Hindlimb muscle (tissue), 1 donor: Measurements from ENCODE around the gene HOXA2. TPM values are rescaled to one million over a fixed set of nuclear protein-coding genes. Genes with fewer than 3 reads are reported as not detected.

Experiments used
- DNase-seq: peaks from one replicate; pipeline ENCODE4 v3.0.0-alpha.2; 2013
- polyA plus RNA-seq: library from polyadenylated mRNA; unstranded; fragments of 120-200 nt; gene quantifications from one replicate; pipeline ENCODE4 v1.2.1, GENCODE V29; 2013; ENCODE audit not compliant: insufficient read length

Gene HOXA2
- polyA plus RNA-seq, 1 donor = 0.99 TPM

DNA sequence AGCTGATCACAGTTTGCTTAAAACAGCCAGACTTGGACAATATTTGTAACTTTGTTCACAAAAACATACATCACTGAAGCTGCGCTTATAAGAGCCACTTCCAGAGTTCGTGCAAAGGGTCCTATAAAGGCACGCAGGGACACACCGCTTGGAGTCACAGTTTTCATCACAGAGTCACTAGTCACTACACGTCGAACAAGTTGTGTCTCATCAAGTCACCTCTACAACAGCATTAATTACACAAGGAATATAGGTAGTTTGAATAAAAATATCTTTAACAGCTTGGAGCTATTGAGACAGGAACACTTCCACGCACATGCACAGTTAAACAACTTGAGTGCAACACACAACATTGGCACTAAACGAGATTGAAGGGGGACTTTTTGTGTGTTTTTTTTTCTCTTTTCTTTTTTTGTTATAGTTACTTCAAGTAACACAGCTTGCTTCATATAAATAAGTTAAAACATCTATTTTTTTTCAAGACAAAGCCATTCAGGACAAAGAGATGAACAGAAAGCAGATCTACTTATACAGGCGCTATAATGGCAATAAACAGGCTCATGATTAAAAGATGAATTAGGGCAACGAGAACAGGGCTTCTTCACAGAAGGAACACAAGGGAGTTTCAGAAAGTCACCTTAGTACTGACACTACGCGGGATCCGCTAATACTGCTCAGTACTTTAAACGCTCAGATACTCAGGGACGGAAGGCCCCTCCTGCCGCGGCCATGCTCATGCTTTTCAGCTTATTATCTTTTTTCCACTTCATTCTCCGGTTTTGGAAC, 38.8 kb upstream of the HOXA2 start:
- DNase-seq = no peak

DNA sequence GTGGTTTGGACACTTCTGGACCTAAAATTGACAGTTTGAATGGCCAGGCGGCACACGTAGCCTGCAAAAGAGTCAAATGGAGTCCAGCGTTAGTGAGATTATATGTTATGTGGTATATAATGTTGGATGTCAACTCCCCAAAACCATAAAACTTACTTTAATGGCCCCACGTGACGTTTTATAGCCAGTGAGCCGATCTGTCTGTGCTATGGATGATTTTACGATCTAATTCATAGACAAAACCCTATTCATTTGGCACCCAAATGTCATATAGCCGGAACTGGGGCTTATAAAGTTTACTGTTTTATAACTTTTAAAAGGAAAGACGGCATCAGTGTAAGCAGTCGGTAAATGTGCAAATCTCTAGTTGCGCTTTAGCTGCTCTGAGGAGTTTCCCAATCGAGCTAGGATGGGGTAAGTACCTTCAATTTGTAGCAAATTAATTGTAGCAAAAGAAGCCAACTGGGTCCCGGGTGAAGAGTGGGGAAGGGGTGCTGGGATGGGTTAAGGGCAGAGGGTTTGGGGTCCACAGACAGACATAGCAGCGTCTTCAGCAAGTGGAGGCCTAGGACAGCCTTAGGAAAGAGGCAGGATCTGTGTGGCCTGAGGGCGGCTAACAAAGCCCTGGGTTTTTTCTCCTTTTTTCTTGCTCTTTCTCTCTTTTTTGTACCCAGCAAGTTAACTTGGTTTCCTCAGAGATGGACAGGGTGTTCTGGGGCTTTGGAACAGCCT, 37.8 kb upstream of the HOXA2 start:
- DNase-seq = no peak

DNA sequence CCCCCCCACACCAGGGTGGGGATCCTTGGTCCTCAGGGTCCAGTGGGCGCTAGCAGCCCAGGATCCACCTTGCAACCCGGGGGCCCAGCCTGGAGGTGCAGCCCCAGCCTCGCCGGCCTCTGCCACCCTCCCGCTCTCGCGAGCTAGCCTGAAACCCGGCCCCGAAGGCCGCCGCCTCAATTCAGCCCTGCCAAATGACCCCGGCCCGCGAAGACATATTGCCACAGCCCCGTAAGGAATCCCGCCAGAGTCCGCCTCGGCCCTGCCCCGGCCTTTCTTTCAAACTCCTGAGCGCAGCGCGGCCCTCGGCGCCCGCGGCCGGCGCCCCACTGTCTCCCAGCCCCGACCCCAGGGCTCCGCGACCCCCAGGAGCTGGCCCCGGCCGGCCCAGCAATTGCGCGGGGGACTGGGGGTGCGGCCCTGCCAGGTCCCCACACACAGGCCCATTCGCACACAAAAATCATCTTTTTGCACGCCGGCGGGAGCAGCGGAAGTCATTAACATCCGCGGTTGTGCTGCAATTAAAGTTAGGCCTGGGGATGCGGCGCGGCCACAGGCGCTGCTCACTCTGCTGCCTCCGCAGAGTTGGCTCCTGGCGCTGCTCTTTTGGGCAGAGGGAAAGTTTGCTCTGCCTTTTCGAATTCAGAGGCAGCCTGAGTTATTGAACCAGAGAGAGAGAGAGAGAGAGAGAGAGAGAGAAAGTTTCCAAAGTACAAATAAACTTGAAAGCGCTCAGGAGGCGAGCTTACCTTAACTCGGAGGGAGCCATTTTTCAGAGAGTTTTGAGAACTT, 37.0 kb upstream of the HOXA2 start:
- no peak for DNase-seq

DNA sequence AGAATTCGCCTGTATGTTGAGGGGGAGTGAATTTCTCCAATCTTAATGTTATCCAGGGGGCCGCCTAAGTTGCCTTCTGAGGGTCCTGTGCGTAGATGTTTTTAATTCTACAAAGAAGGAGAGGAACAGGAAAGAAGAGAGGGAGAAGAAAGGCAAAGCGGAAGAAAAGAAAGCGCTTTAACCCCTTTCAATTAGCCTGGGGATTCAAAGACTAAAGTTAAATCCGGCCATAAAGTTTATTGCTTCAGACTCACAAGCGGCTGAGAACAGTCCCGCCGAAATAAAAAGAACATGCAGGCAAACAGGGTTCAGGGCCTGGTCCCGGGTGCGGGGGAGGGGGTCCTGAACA, 36.5 kb upstream of the HOXA2 start:
- no peak for DNase-seq

DNA sequence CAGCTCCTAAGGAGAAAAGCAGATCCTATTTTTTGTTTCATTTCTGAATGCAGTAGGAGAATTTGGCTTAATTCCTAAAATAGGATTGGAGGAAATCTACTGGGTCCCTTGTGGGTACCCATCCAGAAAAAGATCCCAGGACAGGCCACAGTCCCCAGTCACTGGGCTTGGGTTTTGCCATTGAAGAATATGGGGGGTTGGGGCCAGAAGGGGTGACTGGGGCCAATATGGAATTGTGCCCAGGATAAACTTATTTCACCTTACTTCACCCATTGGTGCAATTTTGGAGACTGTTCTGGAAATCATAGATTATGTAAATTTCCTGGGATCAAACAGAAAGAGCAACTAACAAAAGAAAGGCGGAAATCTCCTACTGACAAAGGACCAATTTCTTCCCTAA, 36.0 kb upstream of the HOXA2 start:
- no peak for DNase-seq

DNA sequence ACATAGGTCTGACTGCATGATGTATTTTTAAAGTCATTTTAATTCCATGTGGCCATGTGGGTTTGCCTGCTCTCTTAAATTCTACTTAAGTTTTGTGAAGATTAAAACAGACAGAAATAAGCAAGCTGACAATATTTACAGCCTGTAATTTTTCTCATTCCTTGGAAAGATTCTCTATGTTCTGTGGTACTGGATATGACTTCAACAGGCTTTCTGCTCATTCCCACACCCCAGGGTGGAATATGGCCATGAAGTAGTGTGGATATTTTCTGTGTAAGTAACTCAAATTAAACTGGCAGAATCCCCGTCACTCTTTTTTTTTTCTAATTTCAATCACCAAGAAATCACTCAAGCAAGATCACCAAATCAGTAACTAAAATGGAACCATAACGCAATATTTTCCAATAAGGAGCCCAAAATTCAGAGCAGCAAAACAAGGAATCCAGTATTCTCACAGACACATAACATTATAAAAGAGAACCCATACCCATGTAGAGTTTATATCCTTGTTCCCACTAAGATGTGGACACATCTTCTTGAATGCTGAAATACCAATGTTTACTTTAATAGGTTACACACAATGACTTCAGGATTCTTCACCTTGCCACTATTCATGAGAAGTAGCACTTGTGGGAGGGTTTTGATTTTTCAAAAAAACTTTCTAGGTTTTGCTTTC, 35.3 kb upstream of the HOXA2 start:
- no peak for DNase-seq

DNA sequence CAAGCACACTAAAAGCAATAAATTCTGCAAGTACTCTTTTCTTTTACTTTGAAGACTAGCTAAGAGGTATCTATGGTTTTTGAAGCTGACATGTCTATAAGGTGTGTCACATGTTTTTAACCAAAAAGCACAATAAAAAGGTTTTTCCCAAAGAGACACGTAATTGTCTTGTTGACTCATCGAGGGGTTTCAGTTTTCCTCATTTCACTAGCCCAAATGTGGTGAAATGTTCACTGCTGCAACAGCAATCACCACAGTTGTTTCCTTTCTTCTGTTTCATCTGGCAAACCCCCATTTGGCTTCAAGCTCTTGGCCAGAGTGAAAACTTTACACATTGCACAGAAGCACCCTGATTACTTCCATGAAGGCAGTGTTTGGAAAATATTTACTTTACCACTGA, 31.9 kb upstream of the HOXA2 start:
- DNase-seq = no peak

DNA sequence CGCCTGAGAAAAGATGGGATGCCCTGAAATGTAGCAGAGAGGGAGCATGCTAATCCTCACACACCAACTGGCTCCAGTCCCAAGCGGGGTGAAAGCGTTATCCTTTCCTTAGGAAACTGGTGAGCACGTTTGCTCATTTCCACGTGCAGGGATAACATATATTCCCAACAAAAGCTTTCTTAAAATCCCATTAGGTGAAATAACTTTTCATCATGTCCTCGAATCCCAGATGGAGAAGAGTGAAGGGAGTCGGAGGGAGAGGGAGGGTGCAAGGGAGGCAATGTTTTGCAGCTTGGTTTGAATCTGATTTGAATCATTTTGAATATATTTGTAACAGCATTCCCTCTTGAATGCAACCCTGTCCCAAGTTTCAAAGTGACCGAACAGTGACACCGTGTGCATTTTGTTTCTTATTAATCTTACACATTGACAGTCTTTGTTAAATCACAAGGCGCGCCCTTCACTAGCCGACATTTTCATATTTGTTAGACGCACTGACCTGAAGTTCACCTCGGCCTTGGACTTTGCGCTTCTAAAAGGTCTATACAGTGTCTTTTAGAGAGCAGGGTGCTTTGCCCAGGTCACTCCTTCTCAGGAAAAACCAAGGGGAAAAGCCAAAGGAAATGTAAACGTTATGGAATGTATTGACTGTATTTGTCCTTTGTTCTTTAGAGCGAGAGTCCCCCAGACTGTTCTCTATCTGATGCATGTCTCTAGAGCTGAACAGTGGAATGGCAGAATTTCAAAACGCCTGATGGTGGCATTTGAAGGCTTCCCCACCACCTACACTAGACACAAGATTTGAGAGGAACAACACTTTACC, 31.1 kb upstream of the HOXA2 start:
- DNase-seq = no peak

DNA sequence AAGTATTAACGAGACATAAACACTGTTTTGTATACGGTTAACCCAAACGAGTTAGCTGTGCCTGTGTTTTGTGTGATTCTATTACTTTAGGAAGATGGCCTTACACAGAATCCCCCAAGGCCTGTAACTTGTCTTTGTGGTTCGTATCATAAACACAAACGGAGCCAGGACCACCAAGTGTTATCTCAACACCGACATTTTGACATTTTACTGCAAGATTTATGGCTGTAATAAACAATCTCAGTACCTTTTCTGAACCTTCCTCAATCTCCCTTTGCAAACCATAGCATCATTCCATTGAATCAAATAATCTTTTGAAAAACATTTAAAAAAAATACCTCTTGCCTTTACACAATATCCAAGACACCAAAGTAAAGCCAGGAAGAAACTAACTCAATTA, 30.5 kb upstream of the HOXA2 start:
- DNase-seq = no peak

DNA sequence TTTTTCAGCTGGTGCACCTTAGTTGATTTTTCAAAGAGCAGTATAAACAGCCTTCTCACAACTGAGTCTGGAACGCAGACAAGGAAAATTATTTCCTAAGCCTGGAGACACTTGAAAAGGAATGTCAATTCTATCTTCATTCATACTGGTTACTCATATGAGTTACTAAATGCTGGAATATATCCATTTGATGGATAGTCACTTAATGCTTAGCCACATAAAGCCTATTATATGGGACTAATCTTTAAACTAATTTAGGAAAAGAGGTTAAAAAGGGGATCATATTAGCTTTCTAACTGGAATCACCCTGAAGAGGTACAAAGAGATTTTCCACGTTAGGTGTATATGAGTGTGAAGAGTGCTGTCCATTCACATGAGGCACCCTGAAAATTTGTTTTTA, 29.7 kb upstream of the HOXA2 start:
- no peak for DNase-seq

DNA sequence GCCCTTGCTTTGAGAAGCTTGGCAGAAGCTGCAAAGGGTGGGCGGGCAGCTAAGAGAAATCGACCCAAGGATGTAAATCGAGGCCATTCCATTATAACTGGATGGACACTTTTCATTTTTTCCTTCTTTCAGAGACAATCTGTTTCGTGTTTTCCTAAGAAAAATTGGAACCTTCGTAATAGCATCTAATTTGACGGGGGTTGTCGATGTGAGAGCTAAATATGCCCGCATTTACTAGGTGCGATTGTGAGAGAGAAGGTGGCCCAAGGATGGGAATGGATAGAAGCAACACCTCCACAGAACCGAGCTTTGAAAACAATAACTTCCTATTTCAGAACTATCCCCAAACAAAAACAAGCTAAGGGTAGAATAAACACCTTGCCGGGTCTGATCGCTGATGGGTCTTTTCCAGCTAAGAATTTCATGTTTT, 28.9 kb upstream of the HOXA2 start:
- no peak for DNase-seq

DNA sequence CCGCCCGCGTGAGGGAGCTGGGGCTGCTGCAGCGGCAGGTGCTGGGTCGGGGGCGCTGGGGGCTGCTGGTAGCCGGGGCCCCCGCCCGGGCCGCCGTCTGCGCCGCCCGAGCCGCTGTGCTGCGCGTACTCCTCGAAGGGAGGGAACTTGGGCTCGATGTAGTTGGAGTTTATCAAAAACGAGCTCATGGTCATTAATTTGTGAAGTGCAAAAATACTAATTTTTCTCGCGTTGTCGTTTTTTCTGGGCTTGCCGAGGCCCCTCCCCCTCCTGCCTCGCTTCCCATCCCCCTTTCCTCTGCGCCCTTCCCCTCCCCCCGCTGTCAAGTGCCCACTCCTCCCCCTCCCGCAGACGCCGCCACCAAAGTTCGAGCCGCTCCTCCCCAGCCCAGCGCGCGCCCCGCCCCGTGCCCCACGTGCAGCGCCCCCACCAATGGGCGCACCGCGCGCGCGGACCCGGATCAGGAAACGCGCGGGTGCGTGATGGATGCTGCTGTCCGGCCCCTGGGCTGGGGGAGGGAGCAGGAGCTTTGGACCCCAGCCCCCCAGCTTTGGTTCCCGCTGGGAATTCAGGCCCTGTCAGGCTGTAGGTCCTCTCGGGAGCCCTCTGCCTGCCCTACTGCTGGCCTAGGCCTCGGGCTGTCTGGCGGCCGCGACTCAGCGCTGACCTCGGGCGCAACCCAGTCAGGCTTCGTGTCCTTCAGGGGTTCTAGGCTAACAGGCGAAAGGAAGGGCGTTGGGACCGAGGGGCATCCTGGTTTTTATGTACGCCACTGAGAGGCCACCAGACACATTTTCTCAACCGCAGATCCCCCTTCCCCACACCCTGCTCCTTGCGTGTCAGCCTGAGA, 28.3 kb upstream of the HOXA2 start, which contains the start of gene HOXA4:
Gene HOXA4 (minus strand): TSS at position 218 of the 850 bp plus-strand sequence. CDS start 24 bp downstream, at position 194.
- DNase-seq = peak; percentile 95

DNA sequence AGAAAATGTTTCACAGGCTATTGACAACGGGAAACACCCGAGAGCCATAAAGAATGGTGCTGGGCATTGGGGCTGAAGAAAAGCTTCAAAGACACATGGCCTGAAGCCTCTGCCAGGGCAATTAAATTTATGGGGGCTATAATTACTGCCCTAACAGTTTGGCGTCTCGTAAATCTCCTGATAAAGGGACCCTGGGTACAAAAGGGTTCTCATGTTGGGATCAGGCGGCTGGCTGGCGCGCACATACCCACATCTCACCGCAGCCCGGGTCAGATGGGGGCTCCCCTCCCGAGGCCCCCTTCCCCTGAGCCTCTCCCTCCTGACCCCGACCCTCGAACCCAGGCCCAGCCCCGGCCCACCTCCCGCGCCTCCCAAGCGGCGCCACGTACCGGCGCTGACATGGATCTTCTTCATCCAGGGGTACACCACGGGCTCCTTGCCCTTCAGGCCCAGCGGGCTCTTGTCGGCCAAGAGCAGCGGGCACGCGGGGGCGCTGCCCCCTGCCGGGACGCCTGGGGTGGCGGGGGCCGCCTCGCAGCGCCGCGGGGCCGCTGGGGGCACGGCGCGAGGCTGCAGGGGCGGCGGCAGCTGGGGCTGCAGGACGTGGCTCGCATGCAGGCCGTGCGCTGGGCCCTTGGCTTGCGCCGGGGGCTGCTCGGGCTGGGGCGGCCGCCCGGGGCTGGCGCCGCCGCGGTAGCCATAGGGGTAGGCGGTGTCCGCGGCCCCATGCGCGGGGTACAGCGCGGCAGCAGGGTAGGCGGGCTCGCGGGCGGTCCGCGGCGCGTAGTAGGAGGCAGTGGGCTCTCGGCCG, 27.5 kb upstream of the HOXA2 start:
- DNase-seq = no peak

DNA sequence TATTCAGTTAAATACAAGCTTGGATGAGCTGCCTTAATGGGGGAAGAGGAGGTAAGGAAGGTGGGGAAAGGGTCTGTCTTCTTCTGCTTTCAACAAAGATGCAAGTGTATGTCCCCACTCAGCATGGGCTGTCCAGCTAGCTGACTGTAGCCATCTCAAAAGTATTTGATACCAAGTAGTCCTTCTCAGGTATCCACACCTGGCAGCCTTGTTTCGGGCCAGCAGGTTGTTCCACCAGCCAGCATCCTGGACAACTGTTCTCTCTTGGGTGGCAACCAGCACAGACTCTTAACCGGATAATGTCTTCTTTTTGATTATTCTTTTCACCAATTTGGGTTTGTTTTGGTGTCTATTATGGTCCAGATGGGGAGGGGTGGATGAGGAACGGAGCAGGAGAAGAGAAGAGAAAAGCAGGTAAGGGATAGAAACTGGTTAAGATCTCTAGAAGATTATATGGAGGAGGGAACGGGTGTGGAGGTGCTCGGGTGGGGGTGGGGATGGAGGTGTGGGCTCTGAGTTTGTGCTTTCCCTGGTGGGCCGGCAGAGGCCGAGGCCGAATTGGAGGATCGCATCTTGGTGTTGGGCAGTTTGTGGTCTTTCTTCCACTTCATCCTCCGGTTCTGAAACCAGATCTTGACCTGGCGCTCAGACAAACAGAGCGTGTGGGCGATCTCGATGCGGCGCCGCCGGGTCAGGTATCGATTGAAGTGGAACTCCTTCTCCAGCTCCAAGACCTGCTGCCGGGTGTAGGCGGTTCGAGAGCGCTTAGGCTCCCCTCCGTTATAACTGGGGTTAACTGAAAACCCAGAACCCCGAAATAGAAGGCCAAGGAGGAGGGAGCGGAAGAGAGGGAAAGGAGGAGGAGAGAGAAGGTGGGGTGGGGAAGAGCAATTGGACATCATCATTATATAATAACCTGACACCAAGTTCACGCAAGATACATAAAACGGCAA, 26.6 kb upstream of the HOXA2 start:
- DNase-seq = no peak

DNA sequence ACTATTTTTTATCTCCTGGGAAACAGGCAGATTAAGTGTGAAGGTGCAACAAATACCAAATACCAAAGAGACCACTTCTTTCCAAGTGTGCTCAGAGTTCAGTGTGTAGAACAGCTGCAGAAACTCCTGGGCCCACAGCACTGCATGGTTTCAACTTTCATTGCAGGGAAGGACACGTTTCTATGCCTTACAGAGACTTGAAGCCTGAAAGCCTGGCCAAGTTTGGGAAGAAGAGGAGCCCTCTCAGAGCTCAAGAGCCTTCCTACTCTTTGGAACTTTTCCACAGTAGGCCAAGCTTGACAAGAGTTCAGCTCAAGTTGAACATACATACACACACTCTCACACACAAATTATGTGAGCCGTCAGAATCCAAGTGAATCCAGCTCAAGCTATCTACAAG, 25.6 kb upstream of the HOXA2 start:
- no peak for DNase-seq

DNA sequence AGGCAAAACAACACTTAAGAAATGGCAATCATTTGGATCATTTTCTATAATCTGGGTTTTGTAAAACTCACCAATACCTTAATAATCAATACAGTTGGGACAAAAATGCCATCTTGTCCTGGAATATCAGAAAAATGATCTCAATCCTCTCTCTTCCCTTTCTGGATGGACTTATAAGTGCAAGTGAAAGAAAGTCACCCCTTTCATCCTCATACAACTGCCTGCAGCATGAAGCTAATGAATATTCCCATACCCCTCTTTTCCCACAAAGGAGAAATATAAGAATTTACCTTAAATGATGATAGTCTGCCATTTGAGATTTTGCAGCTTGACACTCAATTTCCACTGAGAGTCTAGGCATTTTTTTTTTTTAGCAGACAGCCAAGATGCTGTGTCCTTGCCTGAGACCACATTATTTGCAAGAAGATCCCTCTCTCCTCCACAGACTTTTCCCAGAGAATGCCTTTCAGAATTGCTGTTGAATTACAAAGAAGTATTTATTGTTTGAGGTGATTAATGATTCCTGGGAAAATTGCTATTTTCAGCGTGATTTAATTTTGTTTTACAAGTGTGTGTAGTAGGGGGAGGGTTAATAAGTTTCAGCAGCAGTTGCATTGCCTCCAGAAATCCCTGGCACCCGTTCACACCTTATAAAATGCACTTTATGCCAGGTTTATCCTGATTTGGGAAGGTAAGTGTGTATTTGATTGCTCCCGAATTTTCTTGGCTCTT, 24.3 kb upstream of the HOXA2 start:
- no peak for DNase-seq

DNA sequence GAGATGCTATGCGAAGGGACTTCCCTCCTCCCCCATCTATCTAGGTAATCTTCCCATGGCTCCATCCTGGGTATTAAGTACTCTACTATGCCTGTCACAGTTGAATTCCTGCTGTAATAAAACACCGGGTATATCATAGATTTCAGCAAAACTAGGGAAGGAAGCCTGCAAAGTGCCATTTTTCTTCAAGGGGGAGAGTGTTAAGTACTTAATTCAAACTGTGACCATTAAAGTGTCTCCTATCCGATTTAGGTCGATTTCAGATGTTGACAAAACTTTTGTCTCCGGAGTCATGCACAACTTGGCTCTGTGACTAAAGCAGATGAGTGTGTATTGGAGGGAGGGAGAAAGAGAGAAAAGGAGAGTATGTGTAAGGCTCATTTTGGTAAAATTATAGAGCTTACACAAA, 23.5 kb upstream of the HOXA2 start:
- DNase-seq = no peak
